GM12874 (cell line): ENCODE data around the gene SLC6A12.

ENCODE experiments used
- TF ChIP-seq, protein P1 (sequence below): IDR thresholded peaks from 2 replicates; pipeline ENCODE4 v1.5.1; 2011; ENCODE audit warnings: low read depth, mild to moderate bottlenecking, control low read depth, low read length, moderate library complexity; ENCODE audit not compliant: insufficient read depth

The SLC6A12 gene

GRCh38 chr12:167959-168600 is 45.9 kb downstream of the SLC6A12 start:
- TF ChIP-seq, protein P1, sequence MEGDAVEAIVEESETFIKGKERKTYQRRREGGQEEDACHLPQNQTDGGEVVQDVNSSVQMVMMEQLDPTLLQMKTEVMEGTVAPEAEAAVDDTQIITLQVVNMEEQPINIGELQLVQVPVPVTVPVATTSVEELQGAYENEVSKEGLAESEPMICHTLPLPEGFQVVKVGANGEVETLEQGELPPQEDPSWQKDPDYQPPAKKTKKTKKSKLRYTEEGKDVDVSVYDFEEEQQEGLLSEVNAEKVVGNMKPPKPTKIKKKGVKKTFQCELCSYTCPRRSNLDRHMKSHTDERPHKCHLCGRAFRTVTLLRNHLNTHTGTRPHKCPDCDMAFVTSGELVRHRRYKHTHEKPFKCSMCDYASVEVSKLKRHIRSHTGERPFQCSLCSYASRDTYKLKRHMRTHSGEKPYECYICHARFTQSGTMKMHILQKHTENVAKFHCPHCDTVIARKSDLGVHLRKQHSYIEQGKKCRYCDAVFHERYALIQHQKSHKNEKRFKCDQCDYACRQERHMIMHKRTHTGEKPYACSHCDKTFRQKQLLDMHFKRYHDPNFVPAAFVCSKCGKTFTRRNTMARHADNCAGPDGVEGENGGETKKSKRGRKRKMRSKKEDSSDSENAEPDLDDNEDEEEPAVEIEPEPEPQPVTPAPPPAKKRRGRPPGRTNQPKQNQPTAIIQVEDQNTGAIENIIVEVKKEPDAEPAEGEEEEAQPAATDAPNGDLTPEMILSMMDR, result no peak

DNA sequence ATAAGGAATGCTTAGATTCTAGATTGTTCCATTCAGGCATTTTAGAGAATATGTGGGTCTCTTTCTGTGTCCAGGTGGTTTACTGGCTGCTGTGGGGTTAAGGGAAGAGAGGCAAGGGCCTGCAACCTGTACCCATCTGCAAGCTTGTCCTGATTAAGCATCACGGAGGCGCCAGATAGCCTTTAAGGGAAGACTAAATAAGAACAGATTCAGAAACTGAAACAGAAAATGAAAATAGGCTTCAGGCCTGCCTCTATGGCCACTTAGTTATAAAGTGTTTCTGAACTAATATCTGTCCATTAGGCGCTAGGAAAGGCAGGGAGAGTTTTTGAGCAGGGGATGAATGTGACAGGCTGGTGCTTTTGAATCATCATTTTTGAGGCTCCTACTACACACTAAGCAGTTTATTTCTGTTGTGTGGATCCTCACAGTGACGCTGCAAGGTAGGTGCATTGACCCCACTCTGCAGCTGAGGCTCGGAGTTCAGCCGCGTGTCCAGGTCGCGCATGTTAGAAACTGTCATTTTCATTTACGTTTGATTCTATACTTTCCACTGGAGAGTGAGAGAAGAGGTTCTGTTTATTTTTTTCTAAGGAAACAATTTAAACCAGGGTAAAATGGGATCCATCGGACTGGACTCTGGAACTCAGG is 47.4 kb downstream of the SLC6A12 start:
- TF ChIP-seq, protein P1, result no peak

DNA sequence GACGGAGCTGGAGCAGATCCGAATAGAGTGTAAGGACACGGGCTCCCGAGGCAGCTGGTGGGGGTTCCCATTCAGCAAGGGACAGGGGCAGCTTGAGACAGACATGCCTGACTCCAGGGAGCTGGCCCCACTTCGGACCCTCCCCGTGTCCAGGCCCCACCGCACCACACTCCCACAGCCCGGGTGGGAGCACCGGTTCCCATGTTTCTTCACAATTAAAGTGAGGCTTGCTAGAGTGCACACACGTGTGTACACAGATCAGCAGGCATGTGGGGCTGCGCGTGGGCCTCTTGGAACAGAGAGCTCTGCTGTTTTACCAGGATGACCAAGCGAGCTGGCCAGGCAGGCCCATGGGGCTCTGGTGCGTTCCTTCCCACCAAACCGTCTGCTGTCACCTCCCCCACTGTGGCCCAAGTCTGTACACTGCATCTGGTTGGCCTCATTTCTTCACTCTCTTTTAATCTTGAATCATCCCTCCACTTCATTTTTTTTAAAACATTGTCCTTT is 48.0 kb downstream of the SLC6A12 start:
- TF ChIP-seq, protein P1, result no peak

- TF ChIP-seq, protein P1, result no peak
These were observed 49.8 kb downstream of the SLC6A12 start for GRCh38 chr12:164207-164606.

DNA sequence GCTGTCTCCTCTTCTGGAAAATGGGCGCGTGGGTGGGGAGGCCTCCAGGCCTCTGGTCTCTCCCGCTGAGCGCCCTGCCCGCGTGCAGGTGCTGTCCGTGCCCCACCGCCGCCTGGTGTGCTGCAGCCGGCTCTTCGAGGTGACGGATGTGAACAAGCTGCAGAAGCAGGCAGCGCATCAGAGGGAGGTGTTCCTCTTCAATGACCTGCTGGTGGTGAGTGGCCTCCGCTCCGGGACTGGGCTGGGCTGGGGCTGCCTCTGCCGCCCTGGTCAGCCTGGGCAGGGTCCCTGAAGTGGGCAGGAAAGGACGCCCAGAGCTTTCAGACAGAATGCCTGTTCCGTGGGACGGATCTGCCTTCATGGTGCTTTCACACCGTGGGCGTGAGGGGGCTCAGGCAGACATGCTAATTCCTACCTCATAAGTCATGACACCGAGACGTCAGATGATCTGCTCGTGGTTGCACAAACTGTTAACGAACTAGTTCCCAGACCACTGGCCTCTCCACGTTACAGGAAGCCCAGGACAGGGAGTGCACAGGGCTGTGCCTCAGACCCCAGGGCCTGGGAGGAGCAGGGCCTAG is 50.5 kb downstream of the SLC6A12 start:
- TF ChIP-seq, protein P1, result no peak

- TF ChIP-seq, protein P1, result no peak
These were observed 51.3 kb downstream of the SLC6A12 start for GRCh38 chr12:162467-163307.

DNA sequence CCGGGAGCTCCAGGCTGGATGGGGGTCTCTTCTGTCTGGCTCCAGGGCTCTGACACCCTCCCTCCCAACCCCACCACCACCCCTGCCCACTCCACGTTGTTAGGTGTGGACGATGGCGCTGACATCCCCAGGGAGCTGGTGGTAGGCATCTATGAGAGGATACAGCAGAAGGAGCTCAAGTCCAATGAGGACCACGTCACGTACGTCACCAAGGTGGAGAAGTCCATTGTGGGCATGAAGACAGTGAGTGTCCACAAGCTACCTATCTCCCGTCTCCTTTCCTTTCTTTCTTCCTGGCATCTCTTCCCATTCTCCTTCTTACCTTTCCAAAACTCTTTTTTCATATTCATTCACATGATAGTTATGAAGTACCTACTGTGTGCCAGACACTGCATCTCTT is 52.1 kb downstream of the SLC6A12 start:
- TF ChIP-seq, protein P1, result no peak
